Stimulated activated CD8-positive, alpha-beta memory T cell treated with anti-CD3 and anti-CD28 coated beads, Interleukin-7, amount 100 ng/mL, for 48 hours (primary cell): Measurements from ENCODE around the gene CARS1.

ENCODE experiments used
- DNase-seq, 2 donors: peaks; one replicate each; pipeline ENCODE4 v3.0.0-alpha.2; 2020; ENCODE audit warnings: low read depth in 1 of 2; ENCODE audit errors: extremely low read depth in 1 of 2

The CARS1 gene

DNA sequence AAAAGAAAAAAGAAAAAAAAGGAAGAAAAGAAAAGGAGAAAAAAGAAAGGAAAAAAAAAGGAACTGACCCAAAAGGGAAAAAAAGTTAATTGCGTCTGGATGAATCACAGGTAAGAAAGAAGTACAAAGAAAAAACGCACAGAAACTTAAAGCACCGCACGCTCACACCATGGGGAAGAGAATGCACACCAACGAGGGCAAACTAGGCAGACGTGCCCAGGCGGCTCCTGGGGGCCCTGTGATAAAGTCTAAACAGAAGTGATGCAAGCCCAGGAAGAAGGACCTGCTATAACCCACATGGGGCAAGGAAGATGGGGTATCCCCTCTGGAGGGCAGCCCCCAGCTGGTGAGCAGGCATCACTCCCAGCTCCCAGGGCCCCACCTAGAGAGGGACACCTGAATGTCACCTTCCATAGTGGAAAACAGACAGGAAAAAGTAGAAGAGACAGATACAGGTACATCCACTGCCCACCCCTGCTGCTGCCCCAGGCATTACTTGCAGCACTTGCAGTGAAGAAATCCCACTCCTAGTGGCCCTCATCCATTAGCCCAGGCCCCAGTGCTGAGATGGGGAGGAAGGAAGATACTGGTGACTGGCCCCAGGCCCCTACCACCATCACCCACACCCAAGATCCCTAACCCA lies 94.0 kb downstream of the CARS1 start:
- DNase-seq = no peak

DNA sequence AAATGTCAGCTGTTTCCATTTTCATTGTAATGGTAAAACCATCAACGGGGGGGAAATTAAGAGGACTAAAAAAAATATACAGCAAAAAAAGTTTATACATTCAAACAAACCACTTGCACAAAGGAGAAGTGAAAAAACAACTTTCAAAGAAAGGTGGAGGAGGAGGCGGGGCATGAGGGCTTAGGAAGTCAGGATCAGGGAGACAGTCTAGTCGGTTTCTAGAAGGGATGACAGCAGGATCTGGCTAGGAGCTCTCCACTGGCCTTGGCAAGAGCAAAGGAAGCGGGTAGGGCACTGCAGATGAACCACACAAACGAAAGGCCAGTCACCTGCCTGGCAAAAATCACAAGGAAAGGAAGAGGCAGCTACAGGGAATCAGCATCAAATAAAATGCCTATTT lies 96.1 kb downstream of the CARS1 start:
- no peak for DNase-seq

- no peak for DNase-seq
These were observed 97.1 kb downstream of the CARS1 start for GRCh38 chr11:2960139-2960538.

DNA sequence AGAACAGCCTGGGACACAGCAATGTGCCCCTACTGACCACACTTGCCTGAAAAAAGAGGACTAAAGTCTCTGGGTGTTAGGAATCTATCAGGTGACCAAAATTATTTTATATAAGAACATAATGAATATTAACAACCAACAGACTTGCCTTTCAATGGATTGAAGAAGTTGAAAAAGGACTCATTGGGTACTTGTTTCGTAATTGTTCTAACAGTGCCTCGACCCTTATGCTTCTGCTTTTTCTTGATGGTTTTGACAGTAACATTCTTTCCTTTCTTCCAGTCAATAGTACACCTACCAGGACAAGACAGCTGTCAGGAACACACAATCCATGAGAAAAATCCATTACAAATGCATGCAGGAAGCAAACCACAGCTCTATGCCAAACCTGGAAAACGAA lies 99.0 kb downstream of the CARS1 start:
- no peak for DNase-seq

GRCh38 chr11:2955906-2956476 lies 101.2 kb downstream of the CARS1 start:
- DNase-seq = no peak

DNA sequence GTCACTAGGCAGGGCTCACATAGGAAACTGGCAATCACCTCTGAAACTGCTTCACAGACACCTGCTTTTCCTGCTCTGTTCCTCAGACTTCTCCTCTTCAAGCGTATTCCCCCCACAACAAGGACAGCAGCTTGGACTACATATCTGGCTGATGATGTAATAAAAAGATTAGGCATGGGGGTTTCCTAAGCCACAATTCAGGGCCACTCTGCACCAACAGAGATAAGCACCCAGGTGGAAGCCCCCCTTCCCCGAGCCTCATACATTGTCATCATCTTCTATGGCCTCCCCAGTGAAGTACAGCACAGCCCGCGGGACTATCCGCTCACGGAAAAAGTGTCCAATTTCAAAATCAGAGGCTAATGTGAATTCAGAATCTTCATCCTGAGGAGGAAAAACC lies 103.0 kb downstream of the CARS1 start:
- no peak for DNase-seq

DNA sequence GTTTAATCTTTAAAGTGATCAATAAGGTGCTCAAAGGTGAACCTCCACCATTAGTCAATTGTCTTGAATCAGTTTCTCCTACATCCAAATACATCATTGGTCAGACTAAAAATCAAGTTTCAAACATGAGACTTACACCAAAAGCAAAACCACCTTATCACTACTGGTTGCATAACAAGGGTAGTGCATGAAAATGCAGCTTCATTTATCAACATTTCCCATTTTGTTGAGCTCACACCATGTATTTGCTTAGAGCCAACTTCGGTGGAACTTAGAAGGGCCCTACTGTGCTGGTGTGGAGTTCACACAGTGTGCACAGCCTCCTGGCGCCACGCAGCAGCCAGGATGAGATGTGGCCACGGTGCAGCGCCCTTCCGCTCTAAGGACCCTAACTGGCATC lies 104.9 kb downstream of the CARS1 start:
- DNase-seq = no peak

- DNase-seq = no peak
These were observed 105.8 kb downstream of the CARS1 start for GRCh38 chr11:2951231-2952110.
